ENCODE results near the gene TMEM14A. TPM values are rescaled to one million over a fixed set of nuclear protein-coding genes. Genes with fewer than 3 reads are reported as not detected.
"Not testable (repeated sequence)": the region's sequence is repeated elsewhere in the genome, so short reads cannot be mapped to it uniquely, and the experiment has no call there.

Gene TMEM14A
- total RNA-seq, 1 donor from 2014 or later = 26.3 TPM

DNA sequence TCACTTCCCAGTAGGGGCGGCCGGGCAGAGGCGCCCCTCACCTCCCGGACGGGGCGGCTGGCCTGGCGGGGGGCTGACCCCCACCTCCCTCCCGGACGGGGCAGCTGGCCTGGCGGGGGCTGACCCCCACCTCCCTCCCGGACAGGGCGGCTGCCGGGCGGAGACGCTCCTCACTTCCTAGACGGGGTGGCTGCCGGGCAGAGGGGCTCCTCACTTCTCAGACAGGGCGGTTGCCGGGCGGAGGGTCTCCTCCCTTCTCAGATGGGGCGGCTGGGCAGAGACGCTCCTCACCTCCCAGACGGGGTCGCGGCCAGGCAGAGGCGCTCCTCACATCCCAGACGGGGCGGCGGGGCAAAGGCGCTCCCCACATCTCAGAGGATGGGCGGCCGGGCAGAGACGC is 15.0 kb upstream of the TMEM14A start:
- DNase-seq (ENCODE audit: extremely low read depth, low read depth, low spot score) = not testable (repeated sequence)

DNA sequence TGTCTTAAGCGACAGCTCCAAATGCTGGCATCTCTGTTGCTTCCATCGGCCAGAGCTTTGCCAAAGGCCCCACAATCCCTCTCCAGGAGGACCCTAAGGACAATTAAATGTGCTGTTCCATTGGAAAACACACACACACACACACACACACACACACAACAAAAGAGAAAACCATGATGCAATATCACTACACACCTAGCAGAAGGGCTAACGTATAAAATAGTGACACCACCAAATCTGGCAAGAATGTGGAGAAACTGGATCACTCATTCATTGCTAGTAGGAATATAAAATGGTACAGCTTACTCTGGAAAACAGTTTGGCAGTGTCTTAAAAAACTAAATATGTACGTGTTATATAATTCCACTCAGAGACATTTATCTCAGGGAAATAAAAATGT is 13.0 kb upstream of the TMEM14A start:
- DNase-seq (ENCODE audit: extremely low read depth, low read depth, low spot score) = no peak

DNA sequence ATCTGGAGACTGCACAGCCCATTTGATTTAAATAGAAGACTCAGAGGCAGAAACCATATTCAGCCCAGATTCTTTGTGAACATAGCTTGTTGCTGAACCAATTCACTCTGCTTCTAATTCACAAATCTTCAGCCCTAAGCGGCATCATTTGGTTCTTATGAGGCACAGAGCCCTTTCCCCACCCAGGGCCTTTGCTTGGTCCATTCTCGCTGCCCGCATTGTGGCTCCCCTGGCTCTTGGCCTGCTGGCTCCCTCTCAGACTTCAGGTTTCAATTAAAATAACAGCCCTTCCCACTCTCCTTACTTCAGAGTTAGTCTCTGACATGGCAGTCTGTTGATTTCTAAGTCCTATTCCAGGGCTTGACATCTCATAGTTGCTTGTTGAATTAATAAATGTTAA is 9.4 kb upstream of the TMEM14A start:
- DNase-seq (ENCODE audit: extremely low read depth, low read depth, low spot score) = no peak

- no peak for DNase-seq (ENCODE audit: extremely low read depth, low read depth, low spot score)
Measured at GRCh38 chr6:52662031-52662430, 8.9 kb upstream of the TMEM14A start.

DNA sequence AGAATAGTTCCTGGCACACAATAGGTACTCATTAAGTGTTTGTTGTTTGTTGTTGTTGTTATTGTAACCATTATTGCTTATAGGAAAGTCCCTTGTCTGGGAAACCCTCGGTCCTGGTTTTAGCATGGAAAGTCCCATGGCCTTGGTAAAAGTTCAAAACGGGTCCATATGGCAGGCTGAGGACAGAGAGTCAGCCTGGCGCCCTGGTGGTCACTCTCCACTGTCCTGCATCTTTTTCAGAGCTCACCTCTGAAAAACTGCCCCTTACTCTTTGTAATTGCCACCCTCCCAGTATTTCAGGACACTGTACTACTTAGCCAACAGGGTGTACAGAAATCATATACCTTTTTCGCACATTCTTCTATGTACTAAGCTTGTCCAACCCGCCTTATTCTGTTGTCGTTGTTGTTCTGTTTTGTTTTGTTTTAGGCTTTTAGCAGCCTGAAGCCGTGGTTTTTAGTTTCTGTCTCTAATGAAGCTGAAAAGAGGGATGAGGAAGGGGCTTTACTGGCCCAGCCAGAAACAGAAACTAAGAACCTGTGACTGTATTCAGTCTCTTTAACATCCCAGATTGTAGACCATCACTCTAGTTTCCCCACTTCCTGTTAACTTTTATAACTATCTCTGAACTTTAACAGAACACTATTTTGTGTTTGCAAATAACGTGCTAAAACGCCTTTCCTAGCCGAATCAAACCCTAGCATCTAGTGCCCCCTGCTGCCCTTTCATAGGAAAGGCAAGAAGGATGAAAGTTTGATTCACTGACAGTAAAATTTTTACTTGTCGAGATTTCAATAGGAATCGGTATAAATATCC is 7.6 kb upstream of the TMEM14A start:
- peak; percentile 67 for DNase-seq (ENCODE audit: extremely low read depth, low read depth, low spot score)

- DNase-seq (ENCODE audit: extremely low read depth, low read depth, low spot score) = no peak
Measured at GRCh38 chr6:52663936-52664185, 7.1 kb upstream of the TMEM14A start.

DNA sequence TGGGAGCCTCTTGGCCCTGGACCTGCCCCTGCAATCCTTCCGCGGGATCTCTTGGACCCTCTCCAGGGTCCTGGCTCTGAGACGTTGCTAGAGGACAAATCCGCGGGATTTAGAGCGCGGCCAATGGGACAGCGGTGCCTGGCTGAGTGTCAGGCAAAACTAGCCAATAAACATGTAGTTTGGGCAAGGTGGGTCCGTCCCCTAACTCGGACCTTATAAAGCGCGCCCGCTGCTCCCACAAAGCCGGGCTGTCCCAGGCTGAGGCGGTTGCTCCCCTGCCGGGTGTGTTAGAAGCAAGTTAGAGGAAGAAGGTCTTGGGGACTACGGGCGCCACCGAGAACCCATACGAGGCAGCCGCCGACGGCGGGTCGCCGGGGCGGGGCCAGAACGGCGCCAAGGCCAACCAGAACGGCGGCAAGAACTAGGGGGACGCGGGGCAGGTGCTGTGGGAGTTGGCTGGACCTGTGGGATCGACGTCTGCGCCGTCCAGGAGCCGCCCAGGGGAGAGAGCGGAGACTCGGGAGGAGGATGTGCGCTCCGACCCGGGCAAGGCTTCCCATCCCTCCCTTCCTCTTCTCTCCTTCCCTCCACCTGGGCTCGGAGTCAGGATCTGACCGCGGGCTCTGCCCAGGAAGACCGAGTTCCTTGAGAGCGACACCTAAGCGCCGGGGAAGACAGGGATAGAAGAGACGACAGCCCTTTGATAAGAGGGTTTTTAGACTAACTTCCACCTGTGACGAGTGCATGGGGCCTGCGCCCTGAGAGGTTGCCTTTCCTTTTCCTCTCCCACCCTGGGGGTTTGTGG is 6.5 kb upstream of the TMEM14A start:
- peak; percentile 78 for DNase-seq (ENCODE audit: extremely low read depth, low read depth, low spot score)

- no peak for DNase-seq (ENCODE audit: extremely low read depth, low read depth, low spot score)
Measured at GRCh38 chr6:52664991-52665686, 5.8 kb upstream of the TMEM14A start.

DNA sequence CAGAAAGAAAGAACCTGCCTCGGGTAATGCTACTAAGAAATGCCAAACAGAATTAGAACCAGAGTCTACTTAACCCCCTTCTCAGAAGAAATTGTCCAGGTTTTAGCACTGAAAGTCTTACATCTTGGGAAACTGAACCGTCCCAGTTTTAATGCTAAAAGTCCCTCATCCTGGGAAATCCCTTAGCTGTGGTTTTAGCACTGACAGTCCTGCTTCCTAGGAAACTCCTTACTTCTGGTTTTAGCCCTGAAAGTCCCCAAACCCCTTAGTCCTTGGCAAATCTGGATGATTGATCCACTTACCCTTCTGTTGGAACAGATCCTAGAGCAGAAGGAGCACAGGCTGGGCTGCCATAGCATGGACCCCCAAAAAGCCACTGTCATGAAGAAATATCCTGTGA is 4.8 kb upstream of the TMEM14A start:
- DNase-seq (ENCODE audit: extremely low read depth, low read depth, low spot score) = no peak

DNA sequence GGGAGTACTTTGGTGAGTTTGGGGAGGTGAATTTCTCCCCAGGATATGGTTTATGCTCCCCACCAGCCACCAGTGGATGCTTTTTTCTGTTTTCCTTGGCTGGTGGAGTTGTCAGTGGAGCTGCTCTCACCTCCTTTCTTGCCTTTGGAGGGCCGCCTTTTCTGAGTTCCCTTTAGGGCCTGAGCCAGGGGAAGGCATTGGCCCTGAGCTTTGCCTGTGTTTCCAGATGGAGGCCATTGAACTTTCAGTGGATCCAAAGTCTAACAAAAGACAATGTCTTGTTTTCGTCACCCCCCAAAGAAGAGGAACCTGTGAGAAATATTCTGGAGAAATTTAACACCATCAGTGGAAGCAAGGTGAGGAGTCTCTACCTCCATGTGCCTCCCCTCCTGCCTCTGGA is 4.4 kb upstream of the TMEM14A start:
- DNase-seq (ENCODE audit: extremely low read depth, low read depth, low spot score) = no peak

GRCh38 chr6:52667572-52667971 is 3.3 kb upstream of the TMEM14A start:
- DNase-seq (ENCODE audit: extremely low read depth, low read depth, low spot score) = no peak

- no peak for DNase-seq (ENCODE audit: extremely low read depth, low read depth, low spot score)
Measured at GRCh38 chr6:52671676-52672075, 763 bp downstream of the TMEM14A start.

DNA sequence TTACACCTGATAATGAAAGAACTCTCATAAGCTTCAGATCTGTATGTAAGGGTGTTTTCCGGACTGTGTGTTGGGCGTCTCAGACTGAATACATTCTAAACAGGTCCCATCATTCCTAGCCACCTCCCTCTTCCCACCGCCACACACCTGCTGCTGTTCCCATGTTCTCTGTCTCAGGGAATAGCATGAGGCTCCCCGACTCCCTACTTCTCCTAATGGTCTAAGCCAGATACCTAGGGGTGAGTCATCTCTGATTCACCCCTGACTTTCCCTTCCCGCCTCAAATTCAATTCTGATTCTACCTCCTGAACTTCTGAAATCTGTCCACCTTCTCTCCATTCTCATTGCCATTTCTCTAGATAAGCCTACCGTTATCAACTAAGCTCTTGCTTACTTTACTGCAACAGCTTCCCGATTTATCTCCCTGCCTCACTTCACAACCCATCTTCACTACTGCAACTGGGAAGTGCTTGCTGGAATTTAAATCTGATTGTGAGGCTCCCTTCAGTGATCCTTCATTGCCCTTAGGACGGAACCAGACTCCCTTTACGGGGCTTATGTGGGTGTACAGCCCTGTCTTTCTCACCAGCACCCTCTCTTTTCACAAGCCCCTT is 1.6 kb downstream of the TMEM14A start:
- DNase-seq (ENCODE audit: extremely low read depth, low read depth, low spot score) = no peak

DNA sequence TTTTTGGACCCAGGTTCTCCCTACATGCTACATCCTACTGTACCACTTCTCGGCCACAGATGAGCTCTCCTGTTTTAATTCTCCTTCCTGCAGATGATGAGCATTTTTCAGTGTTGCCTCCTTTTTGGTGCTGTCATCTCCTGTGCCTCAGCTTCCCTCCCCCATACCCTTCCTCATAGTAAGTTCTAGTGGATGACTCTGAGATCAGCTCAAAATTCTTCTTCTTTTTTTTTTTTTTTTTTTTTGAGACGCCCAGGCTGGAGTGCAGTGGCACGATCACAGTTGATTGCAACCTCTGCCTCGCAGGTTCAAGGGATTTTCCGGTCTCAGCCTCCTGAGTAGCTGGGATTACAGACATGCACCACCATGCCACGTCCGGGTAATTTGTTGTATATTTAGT is 3.8 kb downstream of the TMEM14A start:
- DNase-seq (ENCODE audit: extremely low read depth, low read depth, low spot score) = no peak

- no peak for DNase-seq (ENCODE audit: extremely low read depth, low read depth, low spot score)
Measured at GRCh38 chr6:52675372-52675771, 4.5 kb downstream of the TMEM14A start.

- not testable (repeated sequence) for DNase-seq (ENCODE audit: extremely low read depth, low read depth, low spot score)
Measured at GRCh38 chr6:52676631-52677030, 5.7 kb downstream of the TMEM14A start.

GRCh38 chr6:52681416-52681815 is 10.5 kb downstream of the TMEM14A start:
- DNase-seq (ENCODE audit: extremely low read depth, low read depth, low spot score) = no peak

DNA sequence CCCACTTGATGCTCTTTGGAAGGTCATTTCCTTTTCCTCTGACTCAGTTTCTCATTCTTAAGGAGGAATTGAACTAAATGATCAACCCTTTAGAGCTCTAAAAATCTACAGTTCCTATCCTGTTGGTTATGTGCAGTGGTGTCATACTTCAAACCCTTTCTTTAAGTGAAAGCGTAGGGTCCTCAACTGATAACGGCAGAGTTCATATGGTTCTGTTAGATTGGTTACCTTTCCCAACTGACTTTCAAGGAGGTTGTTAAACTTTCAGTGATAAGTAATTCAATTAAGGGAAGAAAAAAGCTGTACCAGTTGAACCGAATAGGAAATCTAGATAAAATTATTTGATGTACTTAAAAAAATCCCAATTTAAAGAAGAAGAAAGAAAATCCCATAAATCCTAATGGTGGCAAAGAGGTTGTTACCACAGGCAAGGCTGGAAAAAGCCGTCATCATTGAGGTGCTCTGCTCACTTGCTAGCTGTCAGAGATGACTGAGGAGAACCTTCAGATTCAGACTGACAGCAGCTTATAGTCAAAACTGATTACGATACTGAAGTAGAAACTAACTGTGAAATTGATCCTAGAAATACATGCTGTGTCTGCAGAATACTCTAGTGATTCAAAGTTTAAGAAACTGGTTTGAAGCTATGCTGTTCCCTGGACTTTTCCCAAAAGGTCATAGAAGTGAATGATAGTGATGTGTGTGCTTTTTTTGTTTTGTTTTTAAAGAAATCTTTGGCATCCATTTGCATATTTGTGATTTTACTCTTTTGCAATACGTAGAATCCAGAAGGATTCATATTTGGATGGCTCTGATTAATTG is 16.2 kb downstream of the TMEM14A start:
- DNase-seq (ENCODE audit: extremely low read depth, low read depth, low spot score) = no peak

GRCh38 chr6:52689857-52690256 is 18.9 kb downstream of the TMEM14A start:
- DNase-seq (ENCODE audit: extremely low read depth, low read depth, low spot score) = no peak

GRCh38 chr6:52691718-52692117 is 20.8 kb downstream of the TMEM14A start:
- DNase-seq (ENCODE audit: extremely low read depth, low read depth, low spot score) = no peak
